Measurements from ENCODE around the gene XYLT2. TPM values are rescaled to one million over a fixed set of nuclear protein-coding genes. Genes with fewer than 3 reads are reported as not detected.
A peak's percentile ranks its signal among the peaks of the same experiment; 100 is the strongest.
"Not testable (repeated sequence)": the region's sequence is repeated elsewhere in the genome, so short reads cannot be mapped to it uniquely, and the experiment has no call there.

The XYLT2 gene
- total RNA-seq, 1 experiment from 2014 or later, result 28.5 TPM

DNA sequence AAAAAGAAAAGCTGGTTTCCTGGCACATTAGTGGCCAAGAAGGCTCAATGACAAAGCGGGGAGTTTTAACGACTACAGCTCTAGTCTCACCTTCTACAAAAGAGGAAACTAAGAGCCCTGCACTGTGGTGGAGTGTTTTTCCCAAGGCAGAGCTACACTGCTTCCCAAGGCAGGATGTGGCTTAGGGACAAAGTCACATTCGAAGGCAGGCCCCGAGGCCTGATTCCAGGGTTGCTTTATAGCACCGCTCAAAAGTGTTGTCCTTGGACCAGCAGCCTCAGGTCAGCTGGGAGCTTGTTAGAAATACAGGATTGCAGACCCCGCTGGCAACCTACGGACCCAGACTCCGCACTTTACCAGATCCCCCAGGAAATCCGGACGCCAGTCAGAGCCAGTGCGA is 47.9 kb upstream of the XYLT2 start:
- Histone ChIP-seq H3K27ac (ENCODE audit: low read length) (no peak overlapping the region), H3K9me3 (ENCODE audit: control insufficient read depth, insufficient read depth, low read depth, low read length) (no peaks in the 10 kb centered on the region), H3K27me3 (ENCODE audit: control insufficient read depth, insufficient read depth, low read length) (no peaks in the 10 kb centered on the region), H3K4me3 (ENCODE audit: low read depth in 2 of 2, low read length in 2 of 2) (no peak overlapping the region), H3K4me1 (ENCODE audit: control insufficient read depth, insufficient read depth, low read length) (no peaks in the 10 kb centered on the region), H3K36me3 (ENCODE audit: control insufficient read depth, insufficient read depth, low read length) (no peaks in the 10 kb centered on the region)
- BruUV-seq (replicated peaks), result no TSS peak
- intact Hi-C loops (cut with micrococcal nuclease; ENCODE audit: unreplicated experiment) (no loop called here), in situ Hi-C loops (cut with HindIII; ENCODE audit: low pct_unique_long_range_greater_than_20kb, low sequenced_read_pairs) (no loop called here)
- POLR2A ChIA-PET, result interaction anchor here (0.6 to 0.7 kb wide), 5 partner anchors 10 to 175 kb away, joined by 3 to 10 read pairs (median 4); no protein-coding TSS in a partner anchor
- ATAC-seq, result peak; percentile 58
- CTCF ChIA-PET, result interaction anchor here (0.5 to 2.6 kb wide), 9 partner anchors 8 to 129 kb away, joined by 3 to 47 read pairs (median 8); partner anchors contain the start of genes COL1A1 and TMEM92
- DNase-seq (ENCODE audit: low read depth, low spot score), result no peak
- no peak for TF ChIP-seq SIN3A (IDR thresholded peaks at IDR 0.05; ENCODE audit: borderline replicate concordance, insufficient read depth, low read depth, low read length)
- TF ChIP-seq, protein P1, sequence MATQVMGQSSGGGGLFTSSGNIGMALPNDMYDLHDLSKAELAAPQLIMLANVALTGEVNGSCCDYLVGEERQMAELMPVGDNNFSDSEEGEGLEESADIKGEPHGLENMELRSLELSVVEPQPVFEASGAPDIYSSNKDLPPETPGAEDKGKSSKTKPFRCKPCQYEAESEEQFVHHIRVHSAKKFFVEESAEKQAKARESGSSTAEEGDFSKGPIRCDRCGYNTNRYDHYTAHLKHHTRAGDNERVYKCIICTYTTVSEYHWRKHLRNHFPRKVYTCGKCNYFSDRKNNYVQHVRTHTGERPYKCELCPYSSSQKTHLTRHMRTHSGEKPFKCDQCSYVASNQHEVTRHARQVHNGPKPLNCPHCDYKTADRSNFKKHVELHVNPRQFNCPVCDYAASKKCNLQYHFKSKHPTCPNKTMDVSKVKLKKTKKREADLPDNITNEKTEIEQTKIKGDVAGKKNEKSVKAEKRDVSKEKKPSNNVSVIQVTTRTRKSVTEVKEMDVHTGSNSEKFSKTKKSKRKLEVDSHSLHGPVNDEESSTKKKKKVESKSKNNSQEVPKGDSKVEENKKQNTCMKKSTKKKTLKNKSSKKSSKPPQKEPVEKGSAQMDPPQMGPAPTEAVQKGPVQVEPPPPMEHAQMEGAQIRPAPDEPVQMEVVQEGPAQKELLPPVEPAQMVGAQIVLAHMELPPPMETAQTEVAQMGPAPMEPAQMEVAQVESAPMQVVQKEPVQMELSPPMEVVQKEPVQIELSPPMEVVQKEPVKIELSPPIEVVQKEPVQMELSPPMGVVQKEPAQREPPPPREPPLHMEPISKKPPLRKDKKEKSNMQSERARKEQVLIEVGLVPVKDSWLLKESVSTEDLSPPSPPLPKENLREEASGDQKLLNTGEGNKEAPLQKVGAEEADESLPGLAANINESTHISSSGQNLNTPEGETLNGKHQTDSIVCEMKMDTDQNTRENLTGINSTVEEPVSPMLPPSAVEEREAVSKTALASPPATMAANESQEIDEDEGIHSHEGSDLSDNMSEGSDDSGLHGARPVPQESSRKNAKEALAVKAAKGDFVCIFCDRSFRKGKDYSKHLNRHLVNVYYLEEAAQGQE (IDR thresholded peaks at IDR 0.05; ENCODE audit: insufficient read depth in 1 of 2, low read depth in 2 of 2, low read length in 1 of 2), result no peak
- TF ChIP-seq, protein P2, sequence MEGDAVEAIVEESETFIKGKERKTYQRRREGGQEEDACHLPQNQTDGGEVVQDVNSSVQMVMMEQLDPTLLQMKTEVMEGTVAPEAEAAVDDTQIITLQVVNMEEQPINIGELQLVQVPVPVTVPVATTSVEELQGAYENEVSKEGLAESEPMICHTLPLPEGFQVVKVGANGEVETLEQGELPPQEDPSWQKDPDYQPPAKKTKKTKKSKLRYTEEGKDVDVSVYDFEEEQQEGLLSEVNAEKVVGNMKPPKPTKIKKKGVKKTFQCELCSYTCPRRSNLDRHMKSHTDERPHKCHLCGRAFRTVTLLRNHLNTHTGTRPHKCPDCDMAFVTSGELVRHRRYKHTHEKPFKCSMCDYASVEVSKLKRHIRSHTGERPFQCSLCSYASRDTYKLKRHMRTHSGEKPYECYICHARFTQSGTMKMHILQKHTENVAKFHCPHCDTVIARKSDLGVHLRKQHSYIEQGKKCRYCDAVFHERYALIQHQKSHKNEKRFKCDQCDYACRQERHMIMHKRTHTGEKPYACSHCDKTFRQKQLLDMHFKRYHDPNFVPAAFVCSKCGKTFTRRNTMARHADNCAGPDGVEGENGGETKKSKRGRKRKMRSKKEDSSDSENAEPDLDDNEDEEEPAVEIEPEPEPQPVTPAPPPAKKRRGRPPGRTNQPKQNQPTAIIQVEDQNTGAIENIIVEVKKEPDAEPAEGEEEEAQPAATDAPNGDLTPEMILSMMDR (IDR thresholded peaks at IDR 0.05), result no peak
- TF ChIP-seq TCF7L2 (IDR thresholded peaks at IDR 0.05; ENCODE audit: low read depth, low read length), result no peak
- TF ChIP-seq POLR2AphosphoS5 (IDR thresholded peaks at IDR 0.05; ENCODE audit: low read depth, low read length), result no peak

DNA sequence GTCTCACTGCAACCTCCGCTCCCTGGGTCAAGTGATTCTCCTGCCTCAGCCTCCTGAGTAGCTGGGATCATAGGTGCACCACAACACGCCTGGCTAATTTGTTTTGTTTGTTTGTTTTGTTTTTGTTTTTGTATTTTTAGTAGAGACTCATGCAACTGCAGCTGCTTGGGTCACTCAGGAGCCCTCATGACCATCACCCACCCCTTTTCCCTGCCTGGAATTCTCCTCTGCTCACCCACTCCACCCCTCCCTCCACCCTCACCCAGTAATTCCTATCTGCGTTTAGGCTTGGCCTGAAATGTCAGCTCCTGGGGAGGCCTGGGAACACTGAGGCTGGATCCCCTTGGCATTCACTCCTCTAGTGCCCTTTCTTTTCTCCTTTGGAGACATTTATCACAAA is 46.1 kb upstream of the XYLT2 start:
- no peaks in the 10 kb centered on the region for H3K27me3 ChIP-seq (ENCODE audit: control insufficient read depth, insufficient read depth, low read length)
- no peaks in the 10 kb centered on the region for H3K36me3 ChIP-seq (ENCODE audit: control insufficient read depth, insufficient read depth, low read length)
- no peak overlapping the region for H3K27ac ChIP-seq (ENCODE audit: low read length)
- ChIA-PET POLR2A (no interaction called here), CTCF (interaction anchor here (0.5 to 0.7 kb wide), 2 partner anchors 8 to 156 kb away, joined by 3 to 5 read pairs; no protein-coding TSS in a partner anchor)
- no peak for ATAC-seq
- intact Hi-C loops (cut with micrococcal nuclease; ENCODE audit: unreplicated experiment), result no loop called here
- in situ Hi-C loops (cut with HindIII; ENCODE audit: low pct_unique_long_range_greater_than_20kb, low sequenced_read_pairs), result no loop called here
- TF ChIP-seq, protein P1 (IDR thresholded peaks at IDR 0.05; ENCODE audit: insufficient read depth in 1 of 2, low read depth in 2 of 2, low read length in 1 of 2), result no peak
- no peak for TF ChIP-seq TCF7L2 (IDR thresholded peaks at IDR 0.05; ENCODE audit: low read depth, low read length)
- TF ChIP-seq, protein P2 (IDR thresholded peaks at IDR 0.05), result no peak
- no peaks in the 10 kb centered on the region for H3K9me3 ChIP-seq (ENCODE audit: control insufficient read depth, insufficient read depth, low read depth, low read length)
- no TSS peak for BruUV-seq (replicated peaks)
- H3K4me3 ChIP-seq (ENCODE audit: low read depth in 2 of 2, low read length in 2 of 2), result no peak overlapping the region
- no peak for DNase-seq (ENCODE audit: low read depth, low spot score)
- no peaks in the 10 kb centered on the region for H3K4me1 ChIP-seq (ENCODE audit: control insufficient read depth, insufficient read depth, low read length)

- DNase-seq (ENCODE audit: low read depth, low spot score); ATAC-seq; H3K4me3 ChIP-seq (ENCODE audit: low read depth in 2 of 2, low read length in 2 of 2); H3K36me3 ChIP-seq (ENCODE audit: control insufficient read depth, insufficient read depth, low read length); intact Hi-C loops (cut with micrococcal nuclease; ENCODE audit: unreplicated experiment); H3K4me1 ChIP-seq (ENCODE audit: control insufficient read depth, insufficient read depth, low read length); H3K27me3 ChIP-seq (ENCODE audit: control insufficient read depth, insufficient read depth, low read length); H3K9me3 ChIP-seq (ENCODE audit: control insufficient read depth, insufficient read depth, low read depth, low read length); POLR2A ChIA-PET; H3K27ac ChIP-seq (ENCODE audit: low read length); BruUV-seq (replicated peaks); in situ Hi-C loops (cut with HindIII; ENCODE audit: low pct_unique_long_range_greater_than_20kb, low sequenced_read_pairs): not testable (repeated sequence)
- CTCF ChIA-PET, result interaction anchor here (1.8 kb wide), 1 partner anchor 16 kb away, joined by 3 read pairs; no protein-coding TSS in a partner anchor
Measured at GRCh38 chr17:50300824-50301223, 45.1 kb upstream of the XYLT2 start.

All from Panc1 (cell line).